Measurements from ENCODE around the gene NCK2. TPM values are rescaled to one million over a fixed set of nuclear protein-coding genes. Genes with fewer than 3 reads are reported as not detected.

The NCK2 gene
- polyA plus RNA-seq, 1 experiment = 20.5 TPM

DNA sequence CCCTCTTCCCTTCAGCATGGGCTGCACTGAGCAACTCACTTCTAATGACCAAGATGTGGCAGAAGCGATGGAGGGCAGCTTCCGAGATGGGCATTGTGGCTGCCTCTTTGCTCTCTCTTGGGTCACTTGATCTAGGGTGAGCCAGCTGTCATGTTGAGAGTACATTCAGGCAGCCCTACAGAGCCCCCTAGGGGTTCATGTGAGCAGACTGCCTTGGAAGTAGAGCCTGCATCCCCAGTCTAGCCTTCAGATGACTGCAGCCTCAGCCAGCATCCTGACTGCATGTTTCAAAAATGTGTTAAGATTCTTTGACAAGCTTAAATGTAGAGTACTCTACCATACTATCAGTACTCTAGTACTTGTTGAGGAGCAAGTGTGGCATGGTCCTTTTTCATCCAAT, 143.9 kb downstream of the NCK2 start:
- TF ChIP-seq, protein P1, sequence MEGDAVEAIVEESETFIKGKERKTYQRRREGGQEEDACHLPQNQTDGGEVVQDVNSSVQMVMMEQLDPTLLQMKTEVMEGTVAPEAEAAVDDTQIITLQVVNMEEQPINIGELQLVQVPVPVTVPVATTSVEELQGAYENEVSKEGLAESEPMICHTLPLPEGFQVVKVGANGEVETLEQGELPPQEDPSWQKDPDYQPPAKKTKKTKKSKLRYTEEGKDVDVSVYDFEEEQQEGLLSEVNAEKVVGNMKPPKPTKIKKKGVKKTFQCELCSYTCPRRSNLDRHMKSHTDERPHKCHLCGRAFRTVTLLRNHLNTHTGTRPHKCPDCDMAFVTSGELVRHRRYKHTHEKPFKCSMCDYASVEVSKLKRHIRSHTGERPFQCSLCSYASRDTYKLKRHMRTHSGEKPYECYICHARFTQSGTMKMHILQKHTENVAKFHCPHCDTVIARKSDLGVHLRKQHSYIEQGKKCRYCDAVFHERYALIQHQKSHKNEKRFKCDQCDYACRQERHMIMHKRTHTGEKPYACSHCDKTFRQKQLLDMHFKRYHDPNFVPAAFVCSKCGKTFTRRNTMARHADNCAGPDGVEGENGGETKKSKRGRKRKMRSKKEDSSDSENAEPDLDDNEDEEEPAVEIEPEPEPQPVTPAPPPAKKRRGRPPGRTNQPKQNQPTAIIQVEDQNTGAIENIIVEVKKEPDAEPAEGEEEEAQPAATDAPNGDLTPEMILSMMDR (IDR thresholded peaks at IDR 0.05; ENCODE audit: low read depth, low read length) = no peak
- H3K27ac ChIP-seq (ENCODE audit: low read depth, low read length) = no peak overlapping the region
- no peak overlapping the region for H3K4me3 ChIP-seq (ENCODE audit: low read depth, low read length)
- peaks cover 10% of the 10 kb centered on the region for H3K9me3 ChIP-seq (ENCODE audit: control insufficient read depth, insufficient read depth, low read length)
- CTCF ChIA-PET = no interaction called here
- no peaks in the 10 kb centered on the region for H3K27me3 ChIP-seq (ENCODE audit: control insufficient read depth, insufficient read depth, low read length)
- POLR2A ChIA-PET = no interaction called here
- no peak for DNase-seq (ENCODE audit: low read depth, low spot score)

- H3K27ac ChIP-seq (ENCODE audit: low read depth, low read length) = no peak overlapping the region
- no peak for DNase-seq (ENCODE audit: low read depth, low spot score)
These were observed 144.3 kb downstream of the NCK2 start for GRCh38 chr2:105889046-105889445.

GRCh38 chr2:105890111-105890510, 145.4 kb downstream of the NCK2 start:
- TF ChIP-seq, protein P1 (IDR thresholded peaks at IDR 0.05; ENCODE audit: low read depth, low read length) = no peak
- CTCF ChIA-PET = no interaction called here
- H3K4me3 ChIP-seq (ENCODE audit: low read depth, low read length) = no peak overlapping the region
- POLR2A ChIA-PET = no interaction called here
- no peaks in the 10 kb centered on the region for H3K27me3 ChIP-seq (ENCODE audit: control insufficient read depth, insufficient read depth, low read length)
- H3K27ac ChIP-seq (ENCODE audit: low read depth, low read length) = no peak overlapping the region
- no peak for DNase-seq (ENCODE audit: low read depth, low spot score)
- H3K9me3 ChIP-seq (ENCODE audit: control insufficient read depth, insufficient read depth, low read length) = peaks cover 10% of the 10 kb centered on the region

More at GRCh38 chr2:105889046-105889445, 144.3 kb downstream of the NCK2 start:
- TF ChIP-seq, protein P1 (IDR thresholded peaks at IDR 0.05; ENCODE audit: low read depth, low read length) = no peak
- peaks cover 10% of the 10 kb centered on the region for H3K9me3 ChIP-seq (ENCODE audit: control insufficient read depth, insufficient read depth, low read length)
- H3K27me3 ChIP-seq (ENCODE audit: control insufficient read depth, insufficient read depth, low read length) = no peaks in the 10 kb centered on the region
- POLR2A ChIA-PET = no interaction called here
- CTCF ChIA-PET = no interaction called here
- H3K4me3 ChIP-seq (ENCODE audit: low read depth, low read length) = no peak overlapping the region

GRCh38 chr2:105890856-105891255, 146.1 kb downstream of the NCK2 start:
- POLR2A ChIA-PET = no interaction called here
- CTCF ChIA-PET = no interaction called here

DNA sequence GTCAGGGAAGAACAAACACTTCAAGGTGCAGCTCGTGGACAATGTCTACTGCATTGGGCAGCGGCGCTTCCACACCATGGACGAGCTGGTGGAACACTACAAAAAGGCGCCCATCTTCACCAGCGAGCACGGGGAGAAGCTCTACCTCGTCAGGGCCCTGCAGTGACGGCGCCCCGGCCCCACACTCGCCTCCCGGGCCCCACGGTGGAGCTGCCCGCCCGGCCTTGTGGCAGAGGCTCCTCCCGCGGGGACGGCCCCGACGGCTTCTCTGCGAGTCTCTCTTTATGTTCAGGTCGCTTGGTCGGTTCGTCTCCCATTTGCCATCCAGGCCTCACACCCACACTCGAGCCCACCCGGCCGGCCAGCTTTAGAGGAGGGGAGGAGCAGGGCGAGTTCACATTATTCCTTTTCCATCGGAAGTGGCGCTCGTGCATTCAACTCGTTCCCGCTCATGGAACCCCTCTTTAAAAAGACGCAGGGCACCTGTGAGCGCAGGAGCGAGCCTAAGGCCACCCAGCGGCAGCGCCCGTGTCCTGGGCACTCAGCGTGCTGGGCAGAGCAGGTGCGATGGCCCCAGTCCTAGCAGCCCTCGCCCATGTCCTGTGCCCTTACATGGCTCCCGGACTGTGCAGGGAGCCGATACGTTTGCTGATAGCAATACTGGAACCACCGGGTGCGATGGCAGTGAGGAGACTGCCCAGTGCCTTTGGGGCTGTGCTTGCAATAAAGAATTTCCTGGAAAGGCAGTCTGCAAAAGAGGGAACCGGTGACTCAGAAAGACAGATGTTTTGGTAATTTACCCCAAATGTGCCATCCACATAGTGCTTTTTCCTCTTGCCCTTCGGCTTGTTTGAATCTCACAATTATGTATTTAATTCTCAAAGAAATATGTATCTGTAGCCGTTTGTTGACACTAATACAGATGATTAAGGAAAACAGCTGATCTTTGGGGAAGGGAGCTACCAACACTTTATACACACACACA, 148.6 kb downstream of the NCK2 start:
- Histone ChIP-seq H3K9me3 (ENCODE audit: control insufficient read depth, insufficient read depth, low read length) (peaks cover 10% of the 10 kb centered on the region), H3K27ac (ENCODE audit: low read depth, low read length) (no peak overlapping the region), H3K4me3 (ENCODE audit: low read depth, low read length) (no peak overlapping the region), H3K27me3 (ENCODE audit: control insufficient read depth, insufficient read depth, low read length) (no peaks in the 10 kb centered on the region)
- no peak for DNase-seq (ENCODE audit: low read depth, low spot score)
- CTCF ChIA-PET = no interaction called here
- TF ChIP-seq, protein P1 (IDR thresholded peaks at IDR 0.05; ENCODE audit: low read depth, low read length) = no peak
- POLR2A ChIA-PET = no interaction called here

More at GRCh38 chr2:105890856-105891255, 146.1 kb downstream of the NCK2 start:
- TF ChIP-seq, protein P1 (IDR thresholded peaks at IDR 0.05; ENCODE audit: low read depth, low read length) = no peak
- Histone ChIP-seq H3K27me3 (ENCODE audit: control insufficient read depth, insufficient read depth, low read length) (no peaks in the 10 kb centered on the region), H3K4me3 (ENCODE audit: low read depth, low read length) (no peak overlapping the region), H3K27ac (ENCODE audit: low read depth, low read length) (no peak overlapping the region), H3K9me3 (ENCODE audit: control insufficient read depth, insufficient read depth, low read length) (peaks cover 10% of the 10 kb centered on the region)
- DNase-seq (ENCODE audit: low read depth, low spot score) = no peak
